Measurements from ENCODE around the gene IVD.

DNA sequence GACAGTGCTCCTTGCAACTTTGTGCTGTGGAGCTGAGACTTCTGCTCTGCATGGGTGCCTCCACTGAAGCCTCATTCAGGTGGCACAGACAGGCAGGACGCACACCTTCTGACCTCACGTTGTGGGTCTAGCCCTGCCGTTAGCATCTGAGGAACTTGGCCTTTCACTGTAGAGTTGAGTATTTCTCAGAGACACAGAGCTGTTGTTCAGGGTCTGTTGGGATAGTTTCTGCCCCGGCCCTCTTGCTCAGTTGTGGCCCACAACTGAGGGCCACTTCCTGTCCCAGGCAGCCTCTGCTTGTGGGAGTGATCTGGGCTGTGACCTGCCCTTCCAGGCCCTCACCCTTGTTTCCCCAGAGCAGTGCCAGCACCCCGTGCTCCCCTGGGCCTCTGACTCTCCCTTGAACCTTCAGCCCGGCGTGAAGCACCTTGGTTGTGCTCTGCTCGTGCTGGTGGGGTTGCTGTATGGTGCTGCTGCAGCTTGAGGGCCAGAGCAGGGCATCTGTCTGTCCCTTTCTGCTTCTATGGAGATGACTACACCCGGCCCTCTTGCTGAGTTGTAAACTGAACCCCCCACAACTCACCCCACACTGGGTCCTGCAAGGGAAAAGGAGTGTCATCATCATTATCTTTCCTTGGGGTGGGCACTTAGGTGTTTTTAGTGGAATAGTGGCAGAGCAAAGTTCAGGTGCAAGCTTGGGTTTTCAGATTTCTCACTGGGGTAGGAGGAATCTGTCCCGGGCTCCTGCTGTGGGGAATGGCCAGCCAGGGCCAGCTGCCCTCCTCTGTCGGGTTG lies 46.9 kb downstream of the IVD start:
- TF ChIP-seq POU6F1 (CRISPR knock-in tag; IDR thresholded peaks at IDR 0.05; ENCODE audit: borderline replicate concordance, low read depth) (no peak), PATZ1 (CRISPR knock-in tag; IDR thresholded peaks at IDR 0.05; ENCODE audit: borderline replicate concordance) (no peak), SNAI2 (CRISPR knock-in tag; IDR thresholded peaks at IDR 0.05) (no peak), OSR1 (CRISPR knock-in tag; IDR thresholded peaks at IDR 0.05) (no peak), RARB (CRISPR knock-in tag; IDR thresholded peaks at IDR 0.05) (no peak), BACH2 (CRISPR knock-in tag; IDR thresholded peaks at IDR 0.05; ENCODE audit: borderline replicate concordance) (no peak), ZNF8 (CRISPR knock-in tag; IDR thresholded peaks at IDR 0.05) (no peak), ESRRG (CRISPR knock-in tag; IDR thresholded peaks at IDR 0.05) (no peak), ZNF565 (CRISPR knock-in tag; conservative IDR thresholded peaks at IDR 0.05; ENCODE audit: low read depth) (no peak), ZFP3 (CRISPR knock-in tag; IDR thresholded peaks at IDR 0.05) (no peak), ZC3H10 (CRISPR knock-in tag; IDR thresholded peaks at IDR 0.05) (no peak), PPARA (CRISPR knock-in tag; IDR thresholded peaks at IDR 0.05; ENCODE audit: borderline replicate concordance) (no peak), TOX (CRISPR knock-in tag; IDR thresholded peaks at IDR 0.05; ENCODE audit: borderline replicate concordance) (no peak)
- TF ChIP-seq, protein P1, sequence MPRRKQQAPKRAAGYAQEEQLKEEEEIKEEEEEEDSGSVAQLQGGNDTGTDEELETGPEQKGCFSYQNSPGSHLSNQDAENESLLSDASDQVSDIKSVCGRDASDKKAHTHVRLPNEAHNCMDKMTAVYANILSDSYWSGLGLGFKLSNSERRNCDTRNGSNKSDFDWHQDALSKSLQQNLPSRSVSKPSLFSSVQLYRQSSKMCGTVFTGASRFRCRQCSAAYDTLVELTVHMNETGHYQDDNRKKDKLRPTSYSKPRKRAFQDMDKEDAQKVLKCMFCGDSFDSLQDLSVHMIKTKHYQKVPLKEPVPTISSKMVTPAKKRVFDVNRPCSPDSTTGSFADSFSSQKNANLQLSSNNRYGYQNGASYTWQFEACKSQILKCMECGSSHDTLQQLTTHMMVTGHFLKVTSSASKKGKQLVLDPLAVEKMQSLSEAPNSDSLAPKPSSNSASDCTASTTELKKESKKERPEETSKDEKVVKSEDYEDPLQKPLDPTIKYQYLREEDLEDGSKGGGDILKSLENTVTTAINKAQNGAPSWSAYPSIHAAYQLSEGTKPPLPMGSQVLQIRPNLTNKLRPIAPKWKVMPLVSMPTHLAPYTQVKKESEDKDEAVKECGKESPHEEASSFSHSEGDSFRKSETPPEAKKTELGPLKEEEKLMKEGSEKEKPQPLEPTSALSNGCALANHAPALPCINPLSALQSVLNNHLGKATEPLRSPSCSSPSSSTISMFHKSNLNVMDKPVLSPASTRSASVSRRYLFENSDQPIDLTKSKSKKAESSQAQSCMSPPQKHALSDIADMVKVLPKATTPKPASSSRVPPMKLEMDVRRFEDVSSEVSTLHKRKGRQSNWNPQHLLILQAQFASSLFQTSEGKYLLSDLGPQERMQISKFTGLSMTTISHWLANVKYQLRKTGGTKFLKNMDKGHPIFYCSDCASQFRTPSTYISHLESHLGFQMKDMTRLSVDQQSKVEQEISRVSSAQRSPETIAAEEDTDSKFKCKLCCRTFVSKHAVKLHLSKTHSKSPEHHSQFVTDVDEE (CRISPR knock-in tag; IDR thresholded peaks at IDR 0.05), result no peak
